22Rv1 (cell line): ENCODE data around the gene GMPPA.

Source experiments
- H3K27ac ChIP-seq: fragments of 450-650 bp; 2 replicates; pipeline ENCODE4 v1.5.1; 2017
- CTCF ChIP-seq: fragments of 450-650 bp; IDR thresholded peaks from 2 replicates; pipeline ENCODE4 v1.5.1; 2017; ENCODE audit warnings: mild to moderate bottlenecking
- ZFX ChIP-seq: fragments of 450-650 bp; IDR thresholded peaks from 2 replicates; pipeline ENCODE4 v1.6.1; 2017; ENCODE audit warnings: antibody characterized with exemption, borderline replicate concordance

The GMPPA gene

GRCh38 chr2:219475697-219476651, 22.7 kb upstream of the GMPPA start:
- H3K27ac ChIP-seq, result no peak overlapping the region
- TF ChIP-seq CTCF, result peak; percentile 96
- TF ChIP-seq ZFX, result no peak

- TF ChIP-seq ZFX (no peak), CTCF (no peak)
- H3K27ac ChIP-seq, result no peak overlapping the region
Measured at GRCh38 chr2:219476652-219477151, 22.0 kb upstream of the GMPPA start.

GRCh38 chr2:219477179-219477578, 21.5 kb upstream of the GMPPA start:
- H3K27ac ChIP-seq, result no peak overlapping the region
- TF ChIP-seq ZFX (no peak), CTCF (no peak)

GRCh38 chr2:219477815-219478214, 20.9 kb upstream of the GMPPA start:
- TF ChIP-seq CTCF, result no peak
- TF ChIP-seq ZFX, result no peak
- no peak overlapping the region for H3K27ac ChIP-seq

GRCh38 chr2:219478916-219479315, 19.8 kb upstream of the GMPPA start:
- TF ChIP-seq ZFX, result no peak
- TF ChIP-seq CTCF, result no peak
- H3K27ac ChIP-seq, result no peak overlapping the region

GRCh38 chr2:219480004-219480403, 18.7 kb upstream of the GMPPA start:
- H3K27ac ChIP-seq, result no peak overlapping the region
- no peak for TF ChIP-seq CTCF
- no peak for TF ChIP-seq ZFX

- no peak overlapping the region for H3K27ac ChIP-seq
- TF ChIP-seq CTCF, result no peak
- no peak for TF ChIP-seq ZFX
Measured at GRCh38 chr2:219482674-219483405, 15.9 kb upstream of the GMPPA start.
